IMR-90 (cell line): ENCODE data around the gene FCER1A. TPM values are rescaled to one million over a fixed set of nuclear protein-coding genes. Genes with fewer than 3 reads are reported as not detected.

Experiments
- ATAC-seq: fragments of 200-7000 bp; cut with Tn5 transposase; 2 replicates; pipeline ENCODE4 v1.9.1; 2020; ENCODE audit warnings: low read depth, mild to moderate bottlenecking, moderate library complexity
- BruUV-seq: library from RNA; stranded (reverse); fragments of 400-500 nt; replicated peaks from 2 replicates; lab custom pipeline; 2021; lab: Mats Ljungman, UMichigan
- CTCF ChIA-PET: fragments of 300-600 bp; formaldehyde crosslinking; extraction: SDS; loops from one replicate; lab custom pipeline; 2021; ENCODE audit warnings: antibody characterized with exemption; lab: Yijun Ruan, JAX
- POLR2A ChIA-PET: fragments of 300-600 bp; sonication (Branson Sonifier 250); formaldehyde crosslinking; loops from one replicate; lab custom pipeline; 2022; ENCODE audit warnings: antibody characterized with exemption; ENCODE audit not compliant: unreplicated experiment; lab: Charles Lee
- DNase-seq: peaks from one replicate; pipeline ENCODE4 v3.0.0; 2013
- H2AFZ ChIP-seq: replicated peaks from 2 replicates; pipeline ENCODE3; 2013; ENCODE audit warnings: low read length, mild to moderate bottlenecking; ENCODE audit not compliant: poor library complexity
- H2AK5ac ChIP-seq: 2 replicates; pipeline ENCODE4 v1.6.1; 2013; ENCODE audit warnings: low read depth, low read length, inconsistent platforms
- H2AK9ac ChIP-seq: replicated peaks from 2 replicates; pipeline ENCODE3; 2013; ENCODE audit warnings: mild to moderate bottlenecking, low read depth, low read length, moderate library complexity; ENCODE audit not compliant: poor library complexity
- H2BK120ac ChIP-seq: 2 replicates; pipeline ENCODE4 v1.6.1; 2013; ENCODE audit warnings: low read depth, low read length, inconsistent platforms
- H2BK15ac ChIP-seq: 3 replicates; pipeline ENCODE4 v1.6.1; 2013; ENCODE audit warnings: low read depth, low read length, inconsistent platforms
- H2BK20ac ChIP-seq: 2 replicates; pipeline ENCODE4 v1.6.1; 2013; ENCODE audit warnings: low read depth, mild to moderate bottlenecking, inconsistent platforms, low read length, moderate library complexity
- H2BK5ac ChIP-seq: 2 replicates; pipeline ENCODE4 v1.6.1; 2013; ENCODE audit warnings: mild to moderate bottlenecking, low read depth, low read length, inconsistent platforms; ENCODE audit not compliant: poor library complexity, severe bottlenecking
- H3K14ac ChIP-seq: replicated peaks from 2 replicates; pipeline ENCODE4 v1.6.1; 2013; ENCODE audit warnings: low read depth, low read length, inconsistent platforms
- H3K18ac ChIP-seq: 2 replicates; pipeline ENCODE4 v1.6.1; 2013; ENCODE audit warnings: low read depth, low read length, control low read depth
- H3K23ac ChIP-seq: 2 replicates; pipeline ENCODE4 v1.6.1; 2013; ENCODE audit warnings: low read depth, low read length, inconsistent platforms
- H3K27ac ChIP-seq: 2 replicates; pipeline ENCODE4 v1.5.1; 2013; ENCODE audit warnings: mild to moderate bottlenecking, control low read depth, low read length; ENCODE audit not compliant: insufficient read depth
- H3K27me3 ChIP-seq: 2 replicates; pipeline ENCODE4 v1.6.1; 2013; ENCODE audit warnings: low read length; ENCODE audit not compliant: control insufficient read depth, insufficient read depth
- H3K36me3 ChIP-seq: 2 replicates; pipeline ENCODE4 v1.6.1; 2013; ENCODE audit warnings: low read length, mixed read lengths; ENCODE audit not compliant: control insufficient read depth, insufficient read depth
- H3K4ac ChIP-seq: 2 replicates; pipeline ENCODE4 v1.6.1; 2013; ENCODE audit warnings: low read depth, low read length, inconsistent platforms
- H3K4me1 ChIP-seq: 2 replicates; pipeline ENCODE4 v1.6.1; 2013; ENCODE audit warnings: low read length, mixed read lengths; ENCODE audit not compliant: control insufficient read depth, insufficient read depth
- H3K4me2 ChIP-seq: 2 replicates; pipeline ENCODE4 v1.6.1; 2013; ENCODE audit warnings: low read depth, mild to moderate bottlenecking, control low read depth, low read length, moderate library complexity
- H3K4me3 ChIP-seq: 2 replicates; pipeline ENCODE4 v1.5.1; 2013; ENCODE audit warnings: low read depth, mild to moderate bottlenecking, control low read depth, low read length, moderate library complexity; ENCODE audit not compliant: insufficient read depth
- H3K56ac ChIP-seq: 2 replicates; pipeline ENCODE4 v1.6.1; 2013; ENCODE audit warnings: low read length, inconsistent platforms; ENCODE audit not compliant: insufficient read depth; ENCODE audit errors: extremely low read depth
- H3K79me1 ChIP-seq, 2 experiments: 2 replicates each; pipeline ENCODE4 v1.6.1; 2013; ENCODE audit warnings: low read length in 2 of 2, inconsistent platforms in 1 of 2, low read depth in 1 of 2
- H3K9ac ChIP-seq: 2 replicates; pipeline ENCODE4 v1.6.1; 2013; ENCODE audit warnings: low read depth, low read length, control low read depth
- H3K9me1 ChIP-seq: 2 replicates; pipeline ENCODE4 v1.6.1; 2013; ENCODE audit warnings: low read length, inconsistent platforms; ENCODE audit not compliant: insufficient read depth
- H3K9me3 ChIP-seq: 2 replicates; pipeline ENCODE4 v1.6.1; 2013; ENCODE audit warnings: low read length; ENCODE audit not compliant: control insufficient read depth, insufficient read depth
- H4K20me1 ChIP-seq: 2 replicates; pipeline ENCODE4 v1.6.1; 2013; ENCODE audit warnings: low read length, inconsistent platforms; ENCODE audit not compliant: insufficient read depth
- H4K5ac ChIP-seq: 2 replicates; pipeline ENCODE4 v1.6.1; 2013; ENCODE audit warnings: mild to moderate bottlenecking, low read depth, low read length, control low read depth
- H4K8ac ChIP-seq, 2 experiments: 2 replicates each; pipeline ENCODE4 v1.6.1; 2013; ENCODE audit warnings: low read depth in 2 of 2, low read length in 2 of 2, control low read depth in 1 of 2, inconsistent platforms in 1 of 2
- H4K91ac ChIP-seq: 2 replicates; pipeline ENCODE4 v1.6.1; 2013; ENCODE audit warnings: low read depth, low read length, inconsistent platforms; ENCODE audit not compliant: insufficient read depth
- BHLHE40 ChIP-seq: fragments of 150-350 bp; IDR thresholded peaks from 2 replicates; pipeline ENCODE4 v1.6.1; 2016; ENCODE audit warnings: mild to moderate bottlenecking, low read depth, low read length
- CEBPB ChIP-seq: IDR thresholded peaks from 2 replicates; pipeline ENCODE4 v1.6.1; 2012; ENCODE audit warnings: low read depth, low read length, improper control_type of control experiment
- CHD1 ChIP-seq: IDR thresholded peaks from 2 replicates; pipeline ENCODE4 v1.6.1; 2012; ENCODE audit warnings: low read depth, low read length, improper control_type of control experiment
- CTCF ChIP-seq: conservative IDR thresholded peaks from 2 replicates; pipeline ENCODE4 v1.5.1; 2012; ENCODE audit warnings: mild to moderate bottlenecking, low read depth, low read length, improper control_type of control experiment
- ELK1 ChIP-seq: fragments of 150-350 bp; IDR thresholded peaks from 2 replicates; pipeline ENCODE4 v1.6.1; 2016; ENCODE audit warnings: low read depth, mild to moderate bottlenecking, low read length, moderate library complexity, borderline replicate concordance
- FOS ChIP-seq: fragments of 150-350 bp; IDR thresholded peaks from 2 replicates; pipeline ENCODE4 v1.6.1; 2016; ENCODE audit warnings: low read depth, low read length
- MAFK ChIP-seq: IDR thresholded peaks from 2 replicates; pipeline ENCODE4 v1.6.1; 2012; ENCODE audit warnings: low read depth, low read length, improper control_type of control experiment
- MAZ ChIP-seq: IDR thresholded peaks from 2 replicates; pipeline ENCODE4 v1.6.1; 2012; ENCODE audit warnings: low read depth, mild to moderate bottlenecking, low read length, improper control_type of control experiment, moderate library complexity, borderline replicate concordance
- MXI1 ChIP-seq: IDR thresholded peaks from 2 replicates; pipeline ENCODE4 v1.6.1; 2012; ENCODE audit warnings: low read depth, mild to moderate bottlenecking, low read length, moderate library complexity, borderline replicate concordance
- NFE2L2 ChIP-seq: fragments of 150-350 bp; IDR thresholded peaks from 2 replicates; pipeline ENCODE4 v1.6.1; 2016; ENCODE audit warnings: low read depth, mild to moderate bottlenecking, low read length
- POLR2A ChIP-seq: IDR thresholded peaks from 2 replicates; pipeline ENCODE4 v1.6.1; 2012; ENCODE audit warnings: mild to moderate bottlenecking, low read depth, low read length
- RAD21 ChIP-seq: IDR thresholded peaks from 2 replicates; pipeline ENCODE4 v1.6.1; 2012; ENCODE audit warnings: low read length, improper control_type of control experiment
- RCOR1 ChIP-seq: IDR thresholded peaks from 2 replicates; pipeline ENCODE4 v1.6.1; 2012; ENCODE audit warnings: mild to moderate bottlenecking, low read length, improper control_type of control experiment; ENCODE audit not compliant: insufficient replicate concordance
- RFX5 ChIP-seq: IDR thresholded peaks from 2 replicates; pipeline ENCODE4 v1.8.0; 2012; ENCODE audit warnings: low read depth, mild to moderate bottlenecking, low read length, moderate library complexity
- SMC3 ChIP-seq: fragments of 150-350 bp; IDR thresholded peaks from 2 replicates; pipeline ENCODE4 v1.6.1; 2016; ENCODE audit warnings: low read depth, mild to moderate bottlenecking, antibody characterized with exemption, low read length, moderate library complexity
- dilution Hi-C: fragments of 300-500 bp; cut with HindIII; formaldehyde crosslinking; loops from one replicate; pipeline ENCODE4 v1.14.3; 2018; ENCODE audit warnings: low sequenced_read_pairs; ENCODE audit not compliant: unreplicated experiment
- in situ Hi-C: fragments of 300-500 bp; cut with MboI; formaldehyde crosslinking; loops from 3 replicates; pipeline ENCODE4 v1.14.3; 2019; ENCODE audit warnings: low sequenced_read_pairs, inconsistent platforms, mixed read lengths
- intact Hi-C: fragments of 100-400 bp; cut with micrococcal nuclease; formaldehyde crosslinking; loops from 2 replicates; pipeline ENCODE4 v1.10.0; 2022
- polyA plus RNA-seq, 3 experiments: library from polyadenylated mRNA; depleted of rRNA; stranded (reverse); fragments of >200 nt; gene quantifications; 2 replicates each; pipeline ENCODE4 v1.2.3, GENCODE V29; 2012; ENCODE audit warnings: low replicate concordance in 1 of 3
- total RNA-seq: library from RNA; depleted of rRNA; stranded (reverse); fragments of >200 nt; gene quantifications from 2 replicates; pipeline ENCODE4 v1.2.3, GENCODE V29; 2012
- TF ChIP-seq, protein P1 (sequence below): fragments of 150-350 bp; IDR thresholded peaks from 2 replicates; pipeline ENCODE4 v1.6.1; 2017; ENCODE audit warnings: mild to moderate bottlenecking, antibody characterized with exemption, low read length, low read depth

Gene FCER1A
- total and polyA plus RNA-seq, 2 of the 4 experiments (the other 2 are of a cell fraction), result not detected

DNA sequence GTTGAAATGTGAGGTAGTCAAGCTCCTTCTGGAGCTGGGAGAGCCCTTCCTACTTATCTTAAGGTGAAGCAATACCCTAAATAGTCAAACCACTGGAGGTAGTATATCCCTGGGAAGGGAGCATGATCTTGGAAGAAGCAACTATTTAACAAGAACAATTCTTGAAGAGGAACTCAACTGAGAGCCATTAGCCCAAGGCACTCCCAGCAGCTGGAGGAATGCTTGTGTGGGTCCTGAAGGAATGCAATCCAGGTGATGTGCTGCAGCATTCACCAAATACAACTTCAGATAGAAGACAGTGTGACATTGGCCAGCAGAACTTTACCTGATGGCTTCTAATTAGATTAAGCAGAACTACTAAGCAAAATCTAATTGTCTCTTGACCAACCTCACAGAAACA lies 9.5 kb downstream of the FCER1A start:
- Histone ChIP-seq H3K4me3 (no peak overlapping the region), H4K20me1 (no peaks in the 10 kb centered on the region), H2AFZ (no peak overlapping the region), H3K14ac (no peak overlapping the region), H4K5ac (no peak overlapping the region), H3K9me3 (peaks cover 10% of the 10 kb centered on the region), H2AK5ac (no peak overlapping the region), H3K4me1 (no peaks in the 10 kb centered on the region), H3K4ac (no peak overlapping the region), H4K91ac (no peak overlapping the region), H3K9ac (no peak overlapping the region), H4K8ac (no peak overlapping the region), H3K79me1 (no peaks in the 10 kb centered on the region), H2AK9ac (no peak overlapping the region), H2BK5ac (no peak overlapping the region), H3K9me1 (no peaks in the 10 kb centered on the region), H2BK120ac (no peak overlapping the region), H2BK15ac (no peak overlapping the region), H3K36me3 (no peaks in the 10 kb centered on the region), H3K56ac (no peak overlapping the region), H3K18ac (no peak overlapping the region), H3K27me3 (no peaks in the 10 kb centered on the region), H3K4me2 (no peak overlapping the region), H3K23ac (no peak overlapping the region), H2BK20ac (no peak overlapping the region), H3K27ac (no peak overlapping the region)
- no TSS peak for BruUV-seq
- DNase-seq (no peak), ATAC-seq (no peak)
- intact Hi-C loops (no loop called here), in situ Hi-C loops (no loop called here), dilution Hi-C loops (no loop called here)
- POLR2A ChIA-PET, result no interaction called here
- no peak for TF ChIP-seq NFE2L2
- no peak for TF ChIP-seq MAFK
- TF ChIP-seq MAZ, result no peak
- no peak for TF ChIP-seq RFX5
- TF ChIP-seq RCOR1, result no peak
- TF ChIP-seq POLR2A, result no peak
- TF ChIP-seq FOS, result no peak
- TF ChIP-seq CEBPB, result no peak
- TF ChIP-seq, protein P1, sequence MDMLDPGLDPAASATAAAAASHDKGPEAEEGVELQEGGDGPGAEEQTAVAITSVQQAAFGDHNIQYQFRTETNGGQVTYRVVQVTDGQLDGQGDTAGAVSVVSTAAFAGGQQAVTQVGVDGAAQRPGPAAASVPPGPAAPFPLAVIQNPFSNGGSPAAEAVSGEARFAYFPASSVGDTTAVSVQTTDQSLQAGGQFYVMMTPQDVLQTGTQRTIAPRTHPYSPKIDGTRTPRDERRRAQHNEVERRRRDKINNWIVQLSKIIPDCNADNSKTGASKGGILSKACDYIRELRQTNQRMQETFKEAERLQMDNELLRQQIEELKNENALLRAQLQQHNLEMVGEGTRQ, result no peak
- TF ChIP-seq MXI1, result no peak
- no peak for TF ChIP-seq CHD1
- TF ChIP-seq ELK1, result no peak
- TF ChIP-seq BHLHE40, result no peak
- TF ChIP-seq CTCF, result no peak
- TF ChIP-seq RAD21, result no peak
- TF ChIP-seq SMC3, result no peak
- CTCF ChIA-PET, result no interaction called here
